ENCODE results near the gene CHRNA4.
"Not testable (repeated sequence)": the region's sequence is repeated elsewhere in the genome, so short reads cannot be mapped to it uniquely, and the experiment has no call there.

The CHRNA4 gene

DNA sequence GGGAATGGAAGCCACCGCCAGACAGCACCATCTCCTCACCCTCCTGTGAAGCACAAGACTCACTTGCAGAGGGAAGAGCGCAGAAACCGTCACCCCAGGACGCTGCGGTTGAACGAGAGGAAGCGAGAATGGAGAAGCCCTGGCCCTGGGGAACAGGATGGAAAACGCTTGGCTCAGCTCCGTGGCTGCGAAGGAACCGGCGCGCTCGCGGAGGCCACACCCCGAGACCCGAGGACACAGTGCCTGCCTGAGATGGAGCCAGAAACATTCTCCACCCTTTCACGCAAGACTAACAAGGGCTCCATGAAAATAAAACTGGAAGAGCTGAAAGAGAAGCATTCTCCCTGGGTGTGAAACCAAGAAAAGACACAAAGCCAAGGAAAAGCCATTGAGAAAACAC is 25.3 kb upstream of the CHRNA4 start:
- no peak overlapping the region for H3K4me3 Mint-ChIP-seq
- no peak overlapping the region for H3K27ac Mint-ChIP-seq
- H3K36me3 Mint-ChIP-seq: no peaks in the 10 kb centered on the region
- peaks cover 9% of the 10 kb centered on the region for H3K9me3 Mint-ChIP-seq
- no peaks in the 10 kb centered on the region for H3K4me1 Mint-ChIP-seq
- H3K27me3 Mint-ChIP-seq: peaks cover 4% of the 10 kb centered on the region

DNA sequence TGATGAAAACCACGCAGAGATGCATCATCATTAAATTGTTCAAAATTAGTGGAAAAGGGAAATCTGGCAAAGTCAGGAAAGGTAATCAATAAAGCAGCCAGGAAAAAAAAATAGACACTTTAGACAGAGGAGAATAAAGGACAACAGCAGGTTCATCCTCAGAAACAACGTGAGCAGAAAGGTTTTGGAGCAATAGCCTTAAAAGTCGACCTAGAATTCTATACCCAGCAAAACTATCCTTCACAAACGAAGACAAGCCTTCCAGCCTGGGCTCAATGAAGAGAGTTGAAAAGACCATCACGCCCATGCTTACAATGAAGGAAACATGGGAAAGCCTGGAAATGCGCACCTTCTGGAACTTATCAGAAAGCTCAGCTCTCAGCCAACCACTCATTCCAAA is 24.7 kb upstream of the CHRNA4 start:
- peaks cover 9% of the 10 kb centered on the region for H3K9me3 Mint-ChIP-seq
- no peaks in the 10 kb centered on the region for H3K36me3 Mint-ChIP-seq
- no peaks in the 10 kb centered on the region for H3K4me1 Mint-ChIP-seq
- no peak overlapping the region for H3K4me3 Mint-ChIP-seq
- no peak overlapping the region for H3K27ac Mint-ChIP-seq
- peaks cover 6% of the 10 kb centered on the region for H3K27me3 Mint-ChIP-seq

DNA sequence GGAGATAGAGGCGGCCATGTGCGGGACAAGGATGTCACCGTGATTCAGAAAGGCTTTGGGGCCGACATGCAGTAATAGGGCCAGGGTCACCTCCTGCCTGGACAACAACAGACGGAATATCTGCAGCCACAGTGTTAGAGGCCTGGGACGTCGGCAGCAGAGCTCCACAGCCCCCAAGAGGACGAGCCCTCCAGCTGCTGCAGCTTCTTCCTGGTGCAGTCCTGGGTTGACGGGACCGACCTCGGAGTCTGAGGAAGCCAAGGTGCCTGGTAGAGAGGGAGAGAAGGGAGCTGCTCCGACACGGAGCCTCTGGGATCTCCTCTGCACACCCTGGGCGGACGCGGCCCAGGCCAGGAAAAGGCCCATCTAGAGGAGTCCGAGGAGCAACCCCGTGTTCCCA is 23.2 kb upstream of the CHRNA4 start:
- Mint-ChIP-seq H3K27me3 (peaks cover 6% of the 10 kb centered on the region), H3K36me3 (no peaks in the 10 kb centered on the region), H3K4me3 (no peak overlapping the region), H3K27ac (no peak overlapping the region), H3K9me3 (peaks cover 9% of the 10 kb centered on the region), H3K4me1 (no peaks in the 10 kb centered on the region)

DNA sequence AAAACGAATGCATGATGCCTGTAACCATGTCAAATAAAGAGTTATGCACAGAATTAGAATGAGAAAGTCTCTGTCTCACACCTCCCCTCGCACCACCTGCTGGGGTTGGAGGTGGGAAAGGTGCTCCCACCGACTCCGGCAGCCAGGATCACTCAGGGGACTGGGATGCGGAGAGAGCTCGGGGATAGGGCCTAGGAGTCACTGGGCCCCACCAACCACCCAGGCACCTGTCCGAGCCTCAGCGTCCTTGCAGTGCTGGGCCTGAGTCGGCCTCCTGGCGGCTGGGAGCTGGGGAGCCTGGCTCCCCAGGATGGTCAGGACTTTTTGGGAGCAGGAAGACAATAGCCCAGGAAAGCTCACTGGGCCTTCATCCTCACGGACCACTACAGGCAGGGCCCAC is 22.4 kb upstream of the CHRNA4 start:
- H3K27me3 Mint-ChIP-seq: peaks cover 8% of the 10 kb centered on the region
- no peak overlapping the region for H3K27ac Mint-ChIP-seq
- no peak overlapping the region for H3K4me3 Mint-ChIP-seq
- no peaks in the 10 kb centered on the region for H3K36me3 Mint-ChIP-seq
- H3K4me1 Mint-ChIP-seq: no peaks in the 10 kb centered on the region
- H3K9me3 Mint-ChIP-seq: peaks cover 9% of the 10 kb centered on the region

DNA sequence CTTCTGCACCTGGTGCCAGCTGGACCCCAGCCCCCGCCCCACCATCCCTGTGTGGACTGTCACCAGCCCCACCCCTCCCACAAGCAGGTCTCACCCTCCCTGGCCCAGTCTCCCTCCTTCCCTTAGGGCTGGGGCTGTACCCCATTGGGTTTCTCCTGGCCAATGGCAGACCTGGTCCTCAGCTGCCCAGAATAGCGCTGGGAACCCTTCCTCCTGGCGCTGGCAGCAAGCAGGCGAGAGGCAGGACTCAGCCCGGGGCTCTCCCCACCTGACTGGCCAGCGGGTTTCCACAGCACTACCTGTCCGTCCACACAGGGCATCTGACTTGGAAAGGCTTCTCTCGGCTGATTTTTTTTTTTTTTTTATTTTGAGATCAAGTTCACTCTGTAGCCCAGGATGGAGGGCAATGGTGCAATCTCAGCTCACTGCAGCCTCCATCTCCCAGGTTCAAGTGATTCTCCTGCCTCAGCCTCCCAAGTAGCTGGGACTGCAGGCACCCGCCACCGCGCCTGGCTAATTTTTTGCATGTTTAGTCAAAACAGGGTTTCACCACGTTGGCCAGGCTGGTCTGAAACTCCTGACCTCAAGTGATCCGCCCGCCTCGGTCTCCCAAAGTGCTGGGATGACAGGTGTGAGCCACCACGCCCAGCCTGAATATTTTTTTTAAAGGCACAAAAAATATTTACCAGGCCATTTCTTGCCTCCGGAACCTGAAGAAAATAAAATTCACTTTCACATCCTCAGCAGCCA is 21.6 kb upstream of the CHRNA4 start:
- H3K27ac Mint-ChIP-seq: no peak overlapping the region
- H3K36me3 Mint-ChIP-seq: no peaks in the 10 kb centered on the region
- no peaks in the 10 kb centered on the region for H3K4me1 Mint-ChIP-seq
- H3K9me3 Mint-ChIP-seq: peaks cover 5% of the 10 kb centered on the region
- H3K4me3 Mint-ChIP-seq: no peak overlapping the region
- peaks cover 10% of the 10 kb centered on the region for H3K27me3 Mint-ChIP-seq

DNA sequence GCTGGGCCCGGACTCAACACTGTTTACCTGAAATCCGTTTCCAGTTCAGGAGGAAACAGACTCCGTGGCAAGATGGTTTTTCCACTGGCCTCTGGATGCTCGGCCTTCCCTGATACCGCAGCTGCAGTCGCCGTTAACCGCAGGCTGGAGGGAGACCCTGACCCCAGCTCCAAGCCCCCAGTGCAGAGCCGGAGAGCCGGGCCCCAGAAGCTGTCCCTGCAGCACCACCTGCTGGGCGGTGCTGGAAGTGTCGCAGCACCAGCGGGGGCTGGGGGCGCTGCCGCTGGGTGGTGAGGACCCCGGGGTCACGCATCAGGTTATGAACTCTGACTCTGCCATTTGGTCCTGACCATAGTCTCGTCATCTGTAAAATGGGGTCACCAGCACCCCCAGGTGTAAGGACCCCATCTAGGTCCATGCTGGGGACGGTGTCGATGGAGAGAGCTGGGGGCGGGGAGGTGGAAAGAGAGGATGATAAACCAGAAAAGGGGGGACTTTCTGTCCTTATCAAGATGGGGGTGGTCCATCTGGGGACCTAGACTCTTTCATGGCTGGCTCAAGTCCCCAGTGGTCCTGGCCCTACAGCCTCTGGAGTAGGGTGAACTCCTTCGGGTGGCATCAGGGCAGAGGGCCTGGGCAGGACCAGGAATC is 20.8 kb upstream of the CHRNA4 start:
- Mint-ChIP-seq H3K36me3 (no peaks in the 10 kb centered on the region), H3K9me3 (peaks cover 4% of the 10 kb centered on the region), H3K27me3 (peaks cover 15% of the 10 kb centered on the region), H3K27ac (no peak overlapping the region), H3K4me1 (no peaks in the 10 kb centered on the region), H3K4me3 (no peak overlapping the region)

DNA sequence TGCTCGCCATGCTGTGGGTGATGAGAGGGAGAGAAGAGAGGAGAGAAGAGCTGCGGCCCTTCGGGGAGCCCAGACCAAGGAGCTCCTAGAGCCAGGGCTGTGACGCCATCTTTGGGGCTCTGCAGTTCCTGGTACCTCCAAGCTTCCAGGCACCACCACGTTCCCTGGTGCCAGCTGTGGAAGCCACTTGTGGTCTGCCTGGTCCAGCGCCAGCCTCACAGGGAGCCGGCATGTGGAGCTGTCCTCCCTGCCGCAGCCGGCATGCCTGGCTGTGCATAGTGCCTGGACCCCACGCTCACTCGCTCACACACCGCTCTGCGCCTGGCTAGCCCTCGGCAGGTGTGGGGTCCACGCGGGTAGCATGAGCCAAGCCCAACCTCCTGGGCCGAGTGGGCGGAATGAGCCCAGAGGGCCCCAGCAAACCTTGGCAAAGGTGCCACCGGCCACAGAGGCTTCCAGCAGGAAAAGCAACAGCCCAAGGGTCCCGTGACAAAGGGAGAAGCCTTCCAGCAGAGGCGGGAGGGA is 19.3 kb upstream of the CHRNA4 start:
- H3K27me3 Mint-ChIP-seq: peaks cover 20% of the 10 kb centered on the region
- no peak overlapping the region for H3K4me3 Mint-ChIP-seq
- H3K4me1 Mint-ChIP-seq: no peaks in the 10 kb centered on the region
- no peaks in the 10 kb centered on the region for H3K36me3 Mint-ChIP-seq
- no peak overlapping the region for H3K27ac Mint-ChIP-seq
- peaks cover 3% of the 10 kb centered on the region for H3K9me3 Mint-ChIP-seq

DNA sequence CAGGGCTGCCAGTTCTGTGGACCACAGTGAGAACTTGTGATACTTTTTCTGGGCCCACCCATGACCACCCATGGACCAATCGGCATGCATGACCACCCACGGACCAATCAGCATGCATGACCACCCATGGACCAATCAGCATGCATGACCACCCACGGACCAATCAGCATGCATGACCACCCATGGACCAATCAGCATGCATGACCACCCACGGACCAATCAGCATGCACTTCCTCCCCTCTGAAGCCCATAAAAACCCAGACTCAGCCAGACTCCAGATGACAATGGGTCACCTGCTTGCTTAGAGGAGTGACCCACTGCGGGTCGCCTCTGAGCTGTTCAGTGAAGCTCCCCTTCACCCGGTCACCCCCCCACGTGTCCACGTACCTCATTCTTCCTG is 18.7 kb upstream of the CHRNA4 start:
- H3K4me1 Mint-ChIP-seq, H3K27ac Mint-ChIP-seq, H3K36me3 Mint-ChIP-seq, H3K4me3 Mint-ChIP-seq, H3K9me3 Mint-ChIP-seq: not testable (repeated sequence)
- peaks cover 17% of the 10 kb centered on the region for H3K27me3 Mint-ChIP-seq

DNA sequence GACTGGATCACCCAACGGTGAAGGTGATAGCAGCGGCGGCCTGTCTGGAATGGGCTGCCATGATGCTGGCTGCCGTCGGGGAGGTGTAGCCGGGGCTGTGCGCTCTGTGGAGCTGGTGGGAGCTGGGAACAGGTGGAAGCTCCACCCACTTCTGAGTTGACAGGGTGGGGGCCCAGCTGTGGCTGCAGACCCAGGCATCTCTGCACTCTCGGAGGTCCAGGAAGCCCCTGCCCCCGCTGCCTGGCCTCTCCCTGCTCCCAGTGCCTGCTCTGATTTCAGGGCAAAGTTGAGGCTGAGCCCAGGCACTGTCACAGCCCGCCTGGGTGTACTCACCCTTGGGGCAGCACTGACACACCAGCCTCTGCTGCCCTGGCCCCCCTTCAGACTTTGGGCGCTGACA is 18.1 kb upstream of the CHRNA4 start:
- Mint-ChIP-seq H3K4me1 (no peaks in the 10 kb centered on the region), H3K27ac (no peak overlapping the region), H3K4me3 (no peak overlapping the region), H3K36me3 (no peaks in the 10 kb centered on the region), H3K9me3 (no peaks in the 10 kb centered on the region), H3K27me3 (peaks cover 17% of the 10 kb centered on the region)

DNA sequence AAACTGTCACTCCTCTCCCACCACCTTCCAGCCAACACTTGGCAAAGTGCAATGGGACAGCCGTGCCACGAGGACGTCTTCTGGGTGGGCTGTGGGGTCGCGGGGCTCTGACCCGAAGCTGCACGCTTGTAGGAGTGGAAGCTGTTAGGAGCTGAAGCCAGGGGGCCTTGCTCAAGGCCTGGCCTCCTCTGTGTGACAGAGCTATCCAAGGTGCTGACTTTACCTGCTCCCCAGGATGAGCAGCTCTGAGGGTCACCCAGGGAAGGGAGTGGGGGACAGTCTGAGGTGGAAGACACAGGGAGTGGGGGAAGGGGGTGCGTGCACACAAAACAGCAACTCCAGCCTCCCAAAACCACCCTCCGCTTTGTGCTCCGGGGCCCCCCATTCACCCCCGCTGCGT is 17.5 kb upstream of the CHRNA4 start:
- peaks cover 19% of the 10 kb centered on the region for H3K27me3 Mint-ChIP-seq
- no peak overlapping the region for H3K4me3 Mint-ChIP-seq
- no peaks in the 10 kb centered on the region for H3K4me1 Mint-ChIP-seq
- H3K36me3 Mint-ChIP-seq: no peaks in the 10 kb centered on the region
- H3K27ac Mint-ChIP-seq: no peak overlapping the region
- H3K9me3 Mint-ChIP-seq: no peaks in the 10 kb centered on the region

DNA sequence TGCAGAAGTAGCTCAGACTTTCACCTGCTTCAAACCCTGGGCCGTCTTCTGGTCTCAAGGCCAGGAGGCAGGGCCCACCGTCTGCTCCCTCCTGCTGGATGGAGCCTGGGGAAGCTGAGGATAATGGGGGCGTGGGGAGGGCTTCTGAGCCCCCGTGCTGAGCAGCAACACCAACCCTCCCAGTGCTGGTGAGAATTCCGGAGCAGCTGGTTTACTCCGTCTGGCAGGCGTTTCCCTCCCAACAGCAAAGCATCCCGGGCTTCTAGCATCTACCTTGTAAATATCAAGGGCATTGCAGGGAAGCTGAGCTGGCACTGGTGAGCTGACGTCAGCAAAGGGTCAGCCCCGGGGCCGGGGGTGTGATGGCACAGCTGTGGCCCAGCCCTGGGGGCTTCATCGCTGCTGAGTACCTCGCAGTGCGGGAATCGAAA is 16.8 kb upstream of the CHRNA4 start:
- Mint-ChIP-seq H3K4me1 (no peaks in the 10 kb centered on the region), H3K9me3 (no peaks in the 10 kb centered on the region), H3K4me3 (no peak overlapping the region), H3K27me3 (peaks cover 19% of the 10 kb centered on the region), H3K27ac (no peak overlapping the region), H3K36me3 (no peaks in the 10 kb centered on the region)

DNA sequence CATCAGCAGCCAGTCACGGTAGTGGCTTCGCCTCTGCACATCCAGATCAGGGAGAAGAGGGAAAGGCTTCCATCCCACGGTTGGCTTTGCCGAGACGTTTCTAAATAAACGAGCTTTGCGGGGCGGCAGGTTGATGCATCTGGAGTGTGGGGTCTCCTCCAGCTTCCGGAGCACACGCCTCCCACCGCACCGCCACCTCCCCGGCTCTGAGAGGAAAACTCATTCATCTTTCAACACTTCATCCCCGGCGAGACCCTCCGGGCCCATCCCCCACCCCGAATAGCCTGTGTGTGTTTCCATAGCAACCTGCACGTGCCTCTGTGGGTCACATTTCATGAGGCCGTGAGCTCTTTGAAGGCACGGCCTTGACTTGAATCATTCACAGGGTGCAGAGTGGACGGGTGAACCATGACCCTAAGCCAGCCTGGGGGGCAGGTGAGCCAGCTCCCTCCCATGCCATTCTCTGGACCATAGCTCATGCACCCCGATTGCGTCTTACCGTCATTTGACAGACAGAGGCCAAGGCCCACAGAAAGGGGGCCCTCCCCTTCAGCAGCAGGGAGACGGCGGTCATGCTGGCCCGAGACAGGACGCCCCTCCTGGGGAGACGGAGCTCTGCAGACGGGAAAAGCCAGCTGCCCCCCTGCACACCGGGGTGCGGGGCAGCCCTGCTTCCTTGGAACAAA is 16.2 kb upstream of the CHRNA4 start:
- Mint-ChIP-seq H3K27me3 (peaks cover 19% of the 10 kb centered on the region), H3K4me1 (no peaks in the 10 kb centered on the region), H3K9me3 (no peaks in the 10 kb centered on the region), H3K36me3 (no peaks in the 10 kb centered on the region), H3K4me3 (no peak overlapping the region), H3K27ac (no peak overlapping the region)

DNA sequence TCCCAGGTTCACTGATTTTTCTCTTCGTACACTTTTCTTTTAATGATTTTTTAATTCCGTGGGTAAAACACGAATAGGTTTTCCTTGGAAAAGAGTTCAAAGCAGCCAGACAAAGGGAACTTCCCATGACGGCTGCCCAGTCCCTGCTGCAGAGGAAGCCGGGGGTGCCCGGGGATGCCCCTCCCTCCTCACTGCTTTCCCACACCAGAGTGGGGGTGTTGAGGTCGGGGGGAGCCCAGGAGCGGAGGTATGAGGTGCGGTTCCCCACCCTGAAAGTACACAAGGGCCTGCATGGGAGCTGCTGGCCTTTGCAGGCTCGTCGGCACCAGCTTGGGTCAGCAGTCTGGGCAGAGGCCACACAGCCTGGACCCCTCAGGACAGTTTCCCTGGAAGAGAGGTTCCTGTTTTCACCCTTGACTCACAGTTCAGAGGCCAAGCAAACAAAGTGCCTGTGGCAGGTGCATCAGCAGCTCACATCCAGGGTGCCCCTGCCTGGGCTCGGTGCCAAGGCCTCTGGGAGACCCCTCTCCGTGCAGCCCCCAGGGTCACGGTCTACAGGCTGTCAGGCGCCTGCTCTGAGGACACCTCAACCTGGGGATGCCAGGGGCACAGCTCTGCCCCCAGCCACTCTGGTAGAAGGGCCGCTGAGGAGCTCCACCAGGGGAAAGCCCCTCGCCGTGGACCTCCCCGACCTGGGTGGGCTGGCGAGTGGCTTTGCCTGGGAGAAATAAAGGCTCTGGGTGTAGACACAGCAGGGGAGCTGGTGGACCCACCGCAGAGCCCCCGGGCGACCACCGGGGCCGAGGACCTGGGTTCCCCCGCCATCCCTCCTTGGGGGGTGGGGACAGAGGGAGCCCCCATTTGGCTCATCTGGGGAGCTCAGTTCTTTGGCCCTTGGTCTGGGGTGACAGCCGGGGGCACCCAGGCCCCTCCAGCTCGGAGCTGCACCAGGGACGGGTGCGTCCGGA is 15.4 kb upstream of the CHRNA4 start:
- Mint-ChIP-seq H3K4me3 (no peak overlapping the region), H3K27ac (no peak overlapping the region), H3K9me3 (no peaks in the 10 kb centered on the region), H3K36me3 (no peaks in the 10 kb centered on the region), H3K4me1 (no peaks in the 10 kb centered on the region), H3K27me3 (peaks cover 19% of the 10 kb centered on the region)

DNA sequence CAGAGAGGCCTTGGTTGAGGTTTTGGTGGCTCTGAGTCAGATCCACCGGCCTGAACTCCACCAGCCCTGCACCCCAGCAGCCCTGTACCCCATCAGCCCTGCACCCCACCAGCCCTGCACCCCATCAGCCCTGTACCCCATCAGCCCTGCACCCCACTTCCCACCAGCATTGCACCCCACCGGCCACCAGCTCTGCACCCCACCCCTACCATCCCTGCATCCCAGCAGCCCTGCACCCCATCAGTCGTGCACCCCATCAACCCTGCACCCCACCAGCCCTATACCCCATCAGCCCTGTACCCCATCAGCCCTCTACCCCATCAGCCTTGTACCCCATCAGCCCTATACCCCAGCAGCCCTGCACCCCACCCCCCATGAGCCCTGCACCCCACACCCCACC is 14.3 kb upstream of the CHRNA4 start:
- H3K27me3 Mint-ChIP-seq: peaks cover 17% of the 10 kb centered on the region
- H3K36me3 Mint-ChIP-seq: no peaks in the 10 kb centered on the region
- H3K27ac Mint-ChIP-seq: no peak overlapping the region
- no peaks in the 10 kb centered on the region for H3K4me1 Mint-ChIP-seq
- no peak overlapping the region for H3K4me3 Mint-ChIP-seq
- H3K9me3 Mint-ChIP-seq: no peaks in the 10 kb centered on the region

DNA sequence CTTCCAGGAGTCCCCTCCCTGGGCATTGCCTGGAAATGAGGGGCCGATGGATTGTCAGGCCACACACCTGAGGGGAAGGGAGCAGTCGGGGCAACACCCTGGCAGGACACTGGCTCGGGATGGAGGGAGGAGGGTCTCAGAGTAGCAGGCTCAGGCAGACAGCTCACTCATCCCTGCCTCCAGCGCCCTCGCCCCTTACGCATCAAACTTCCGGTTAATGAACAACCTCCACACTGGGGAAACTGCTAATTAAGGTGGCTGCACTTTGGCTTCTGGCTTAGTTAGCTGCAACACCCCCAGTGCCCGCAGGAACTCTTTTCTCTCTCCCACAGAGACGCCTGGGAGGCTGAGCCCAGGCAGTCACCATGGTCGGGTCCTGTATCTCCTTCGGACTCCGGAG is 13.4 kb upstream of the CHRNA4 start:
- Mint-ChIP-seq H3K27me3 (peaks cover 17% of the 10 kb centered on the region), H3K4me3 (no peak overlapping the region), H3K36me3 (no peaks in the 10 kb centered on the region), H3K9me3 (no peaks in the 10 kb centered on the region), H3K27ac (no peak overlapping the region), H3K4me1 (no peaks in the 10 kb centered on the region)

Data from activated naive CD4-positive, alpha-beta T cell treated with anti-CD3 and anti-CD28 coated beads, Interleukin-2, amount 50 U/mL, for 24 hours (primary cell).